Measurements from ENCODE around the gene IL22RA1.

IL22RA1 gene

DNA sequence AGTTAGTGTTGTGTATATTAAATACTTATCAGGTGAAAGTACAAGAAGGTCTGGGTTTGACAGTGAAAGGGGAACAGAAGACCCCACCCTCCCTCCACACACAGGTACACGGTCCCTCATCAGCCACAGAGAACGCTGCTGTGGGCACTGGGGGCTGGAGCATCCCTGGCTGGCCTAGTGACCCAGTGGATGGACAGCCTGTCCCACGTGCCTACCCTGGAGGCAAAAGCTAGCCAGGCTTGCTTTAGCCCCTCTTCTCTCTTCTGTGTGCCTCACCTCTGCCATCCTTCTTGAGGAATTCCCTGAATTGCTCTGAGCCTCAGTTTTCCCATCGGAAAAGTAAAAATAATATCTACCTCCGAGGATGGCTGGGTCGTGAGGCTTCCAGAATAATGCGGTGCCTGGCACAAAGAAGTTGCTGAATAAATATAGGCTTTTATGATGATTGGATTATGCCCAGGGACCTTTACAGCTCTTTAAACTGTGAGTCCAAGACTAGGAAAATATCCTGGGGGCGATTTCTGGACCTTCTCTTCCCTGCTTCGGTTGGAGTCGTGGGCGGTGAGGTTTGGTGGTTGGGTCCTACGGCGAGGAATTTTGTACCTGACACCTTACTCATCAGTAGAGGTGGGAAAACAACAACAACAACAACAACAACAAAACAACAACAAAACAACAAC lies 43.2 kb upstream of the IL22RA1 start:
- TF ChIP-seq, protein P1, sequence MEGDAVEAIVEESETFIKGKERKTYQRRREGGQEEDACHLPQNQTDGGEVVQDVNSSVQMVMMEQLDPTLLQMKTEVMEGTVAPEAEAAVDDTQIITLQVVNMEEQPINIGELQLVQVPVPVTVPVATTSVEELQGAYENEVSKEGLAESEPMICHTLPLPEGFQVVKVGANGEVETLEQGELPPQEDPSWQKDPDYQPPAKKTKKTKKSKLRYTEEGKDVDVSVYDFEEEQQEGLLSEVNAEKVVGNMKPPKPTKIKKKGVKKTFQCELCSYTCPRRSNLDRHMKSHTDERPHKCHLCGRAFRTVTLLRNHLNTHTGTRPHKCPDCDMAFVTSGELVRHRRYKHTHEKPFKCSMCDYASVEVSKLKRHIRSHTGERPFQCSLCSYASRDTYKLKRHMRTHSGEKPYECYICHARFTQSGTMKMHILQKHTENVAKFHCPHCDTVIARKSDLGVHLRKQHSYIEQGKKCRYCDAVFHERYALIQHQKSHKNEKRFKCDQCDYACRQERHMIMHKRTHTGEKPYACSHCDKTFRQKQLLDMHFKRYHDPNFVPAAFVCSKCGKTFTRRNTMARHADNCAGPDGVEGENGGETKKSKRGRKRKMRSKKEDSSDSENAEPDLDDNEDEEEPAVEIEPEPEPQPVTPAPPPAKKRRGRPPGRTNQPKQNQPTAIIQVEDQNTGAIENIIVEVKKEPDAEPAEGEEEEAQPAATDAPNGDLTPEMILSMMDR (IDR thresholded peaks at IDR 0.05; ENCODE audit: extremely low read depth, missing control alignments), result no peak
- no peak for DNase-seq (ENCODE audit: low spot score)

DNA sequence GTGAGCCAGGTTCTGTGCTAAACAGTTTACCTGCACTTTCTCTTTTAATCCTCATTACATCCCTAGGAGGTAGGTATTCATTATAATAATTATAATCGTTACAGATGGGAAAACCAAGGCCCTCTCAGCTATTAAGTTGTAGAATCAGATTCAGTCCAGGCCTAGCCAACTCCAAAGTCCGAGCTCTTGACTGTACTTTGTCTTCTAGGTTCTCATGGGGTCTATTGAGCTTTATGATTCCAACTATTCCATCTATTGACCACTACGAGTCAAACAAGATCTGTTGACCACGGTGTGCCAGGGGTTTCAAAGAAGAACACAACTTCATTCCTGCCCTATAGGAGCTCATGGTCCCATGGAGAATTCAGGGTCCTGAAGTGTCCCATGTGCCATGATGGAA lies 42.1 kb upstream of the IL22RA1 start:
- DNase-seq (ENCODE audit: low spot score), result no peak
- TF ChIP-seq, protein P1 (IDR thresholded peaks at IDR 0.05; ENCODE audit: extremely low read depth, missing control alignments), result no peak

DNA sequence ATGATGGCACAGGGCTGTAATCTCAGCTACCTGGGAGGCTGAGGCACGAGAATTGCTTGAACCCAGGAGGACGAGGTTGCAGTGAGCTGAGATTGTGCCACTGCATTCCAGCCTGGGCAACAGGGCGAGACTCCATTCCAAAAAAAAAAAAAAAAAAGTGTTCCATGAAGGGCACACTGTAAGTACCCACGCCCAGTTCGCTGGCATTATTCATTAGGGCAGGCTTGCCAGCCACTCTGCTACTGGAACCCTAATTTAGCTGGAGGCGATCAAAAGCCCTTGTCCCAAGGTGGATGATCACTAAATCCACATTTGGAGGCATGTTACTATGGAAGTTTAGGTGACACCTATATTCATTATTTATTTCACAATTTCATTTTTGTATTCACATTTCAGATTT lies 39.1 kb upstream of the IL22RA1 start:
- no peak for DNase-seq (ENCODE audit: low spot score)
- TF ChIP-seq, protein P1 (IDR thresholded peaks at IDR 0.05; ENCODE audit: extremely low read depth, missing control alignments), result no peak

DNA sequence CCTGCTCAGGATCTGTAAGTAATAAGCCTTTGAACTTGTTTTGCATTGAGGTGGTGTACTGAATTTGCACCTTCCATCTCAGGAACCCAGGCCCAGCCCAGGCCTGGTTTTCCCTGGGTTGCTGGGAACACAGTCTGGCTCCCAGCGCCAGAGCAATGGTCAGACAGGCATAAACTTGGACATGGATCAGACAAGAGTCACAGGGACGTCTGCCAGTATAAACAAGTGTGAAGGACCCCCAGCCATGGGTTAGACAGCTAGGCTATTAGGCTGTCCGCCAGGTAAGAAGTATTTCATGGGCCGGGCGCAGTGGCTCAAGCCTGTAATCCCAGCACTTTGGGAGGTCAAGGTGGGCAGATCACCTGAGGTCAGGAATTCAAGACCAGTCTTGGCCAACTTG lies 38.7 kb upstream of the IL22RA1 start:
- DNase-seq (ENCODE audit: low spot score), result no peak
- TF ChIP-seq, protein P1 (IDR thresholded peaks at IDR 0.05; ENCODE audit: extremely low read depth, missing control alignments), result no peak

DNA sequence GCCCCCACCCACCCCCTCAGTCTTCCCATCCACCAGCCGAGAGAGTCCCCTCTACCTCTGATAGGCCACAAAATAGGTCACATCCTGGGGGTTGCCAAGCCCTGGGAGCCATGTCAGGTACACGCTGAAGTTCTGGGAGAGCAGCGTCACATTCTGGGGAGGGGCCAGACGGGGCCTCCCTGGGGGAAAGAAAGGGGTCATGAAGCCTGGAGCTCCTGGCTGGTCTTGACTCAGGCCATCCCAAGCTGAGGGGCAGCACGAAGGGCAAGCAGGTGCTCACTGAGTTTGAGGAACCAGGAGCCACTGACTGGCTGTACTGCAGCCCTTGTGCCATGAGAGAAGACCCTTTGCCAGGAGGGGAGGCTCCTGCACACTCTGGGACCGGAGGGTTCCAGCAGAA lies 37.7 kb upstream of the IL22RA1 start:
- TF ChIP-seq, protein P1 (IDR thresholded peaks at IDR 0.05; ENCODE audit: extremely low read depth, missing control alignments), result no peak
- DNase-seq (ENCODE audit: low spot score), result no peak

DNA sequence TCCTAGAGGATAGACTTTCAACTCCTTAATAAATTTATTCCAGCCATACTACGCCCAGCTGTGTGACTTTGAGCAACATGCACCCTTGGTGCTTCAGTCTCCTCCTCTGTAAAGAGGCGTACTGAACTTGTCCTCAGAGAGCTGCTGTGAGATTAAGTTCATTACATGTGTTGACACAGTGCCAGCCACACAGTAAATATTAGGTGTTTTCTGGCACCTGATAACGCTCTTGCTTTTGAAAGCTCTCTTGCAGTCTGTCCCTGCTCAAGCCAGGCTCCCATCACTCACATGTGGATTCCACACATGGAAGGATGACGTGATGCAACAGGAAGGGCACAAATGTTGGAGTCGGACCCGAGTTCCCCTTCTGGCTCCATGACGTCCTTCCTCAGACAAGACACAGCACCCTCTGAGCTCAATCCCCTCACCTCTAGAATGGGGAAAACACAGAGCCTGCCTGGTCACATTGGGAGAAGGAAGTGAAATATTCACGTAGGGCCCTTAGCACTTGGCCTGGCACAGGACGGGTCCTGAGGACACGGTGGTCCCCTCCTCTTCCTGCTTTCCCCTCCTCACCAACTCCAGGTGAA lies 36.4 kb upstream of the IL22RA1 start:
- no peak for DNase-seq (ENCODE audit: low spot score)

DNA sequence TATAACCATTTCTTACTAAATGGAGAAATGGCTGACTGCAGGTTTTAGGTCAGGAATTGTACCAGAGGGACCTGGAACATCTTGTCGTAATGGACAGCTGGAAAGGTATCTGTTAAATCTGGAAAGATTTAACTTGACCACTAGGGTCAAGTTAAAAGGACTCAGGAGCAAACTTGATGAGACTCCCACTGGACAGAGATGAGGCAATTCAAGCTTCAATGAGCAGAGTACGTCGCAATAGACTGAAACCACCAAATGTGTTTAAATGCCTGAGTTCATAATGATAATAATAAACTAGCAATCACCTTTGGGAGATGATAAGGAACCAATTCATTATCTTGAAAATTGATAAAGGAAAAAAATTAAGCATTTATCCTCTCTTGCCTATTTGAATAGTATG lies 35.5 kb upstream of the IL22RA1 start:
- TF ChIP-seq, protein P1 (IDR thresholded peaks at IDR 0.05; ENCODE audit: extremely low read depth, missing control alignments), result no peak
- DNase-seq (ENCODE audit: low spot score), result no peak

More for the DNA sequence above, 36.4 kb upstream of the IL22RA1 start:
- TF ChIP-seq, protein P1 (IDR thresholded peaks at IDR 0.05; ENCODE audit: extremely low read depth, missing control alignments), result no peak
